ENCODE data around the gene CALML6. TPM values are rescaled to one million over a fixed set of nuclear protein-coding genes. Genes with fewer than 3 reads are reported as not detected.
"Not testable (repeated sequence)": the region's sequence is repeated elsewhere in the genome, so short reads cannot be mapped to it uniquely, and the experiment has no call there.

Gene CALML6
- total RNA-seq, 1 donor from 2014 or later = 1.3 TPM

DNA sequence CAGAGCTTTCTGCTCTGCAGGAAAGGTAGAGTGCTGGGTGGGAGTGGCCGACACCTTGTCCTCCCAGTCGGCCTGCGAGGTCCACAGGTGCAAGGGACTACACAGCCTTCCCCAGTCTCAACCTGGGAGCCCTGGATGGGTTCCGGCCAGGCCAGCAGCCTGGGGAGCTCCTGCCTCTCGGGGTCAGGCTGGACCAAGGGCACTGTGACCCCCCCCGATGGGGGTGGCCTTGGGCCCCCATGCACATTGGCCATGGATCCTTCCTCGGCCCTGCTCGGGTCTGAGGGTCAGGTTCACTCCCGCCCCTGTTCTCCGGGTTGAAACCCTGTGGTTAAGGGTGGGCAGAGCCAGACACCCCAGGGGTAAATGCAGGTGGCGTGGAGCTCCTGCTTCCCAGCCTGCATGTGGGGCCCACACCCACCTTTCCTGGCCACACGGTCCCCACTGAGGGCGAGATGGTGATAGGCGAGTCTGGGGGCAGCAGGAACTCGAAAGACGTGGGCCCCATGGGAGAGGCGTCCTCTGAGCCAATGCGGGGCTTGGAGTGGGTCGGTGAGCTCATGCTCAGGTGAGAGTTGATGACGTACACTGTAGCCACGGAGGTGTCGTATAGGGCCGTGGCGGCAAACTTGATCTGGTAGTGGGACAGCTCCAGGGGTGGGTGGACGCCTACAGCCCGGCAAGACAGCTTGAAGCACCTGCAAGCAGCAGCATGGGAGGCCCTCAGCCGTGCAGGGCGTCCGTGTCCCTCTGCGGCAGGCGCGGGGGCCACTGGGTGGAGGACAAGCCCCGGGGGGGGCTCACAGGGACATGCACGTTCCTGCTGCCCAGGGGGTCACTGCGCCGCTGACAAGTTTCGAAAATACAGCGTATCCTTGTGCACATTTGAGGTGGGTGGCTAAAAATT is 14.8 kb downstream of the CALML6 start:
- peaks cover 6% of the 10 kb centered on the region for H3K27me3 Mint-ChIP-seq
- H3K9me3 Mint-ChIP-seq = no peaks in the 10 kb centered on the region
- POLR2A ChIA-PET = no interaction called here
- intact Hi-C loops (cut with micrococcal nuclease) = no loop called here
- CTCF ChIA-PET = no interaction called here
- DNase-seq = no peak
- no peak overlapping the region for H3K27ac Mint-ChIP-seq
- no peaks in the 10 kb centered on the region for H3K4me1 Mint-ChIP-seq
- no peaks in the 10 kb centered on the region for H3K36me3 Mint-ChIP-seq (ENCODE audit: low read depth)
- TF ChIP-seq, protein P1, sequence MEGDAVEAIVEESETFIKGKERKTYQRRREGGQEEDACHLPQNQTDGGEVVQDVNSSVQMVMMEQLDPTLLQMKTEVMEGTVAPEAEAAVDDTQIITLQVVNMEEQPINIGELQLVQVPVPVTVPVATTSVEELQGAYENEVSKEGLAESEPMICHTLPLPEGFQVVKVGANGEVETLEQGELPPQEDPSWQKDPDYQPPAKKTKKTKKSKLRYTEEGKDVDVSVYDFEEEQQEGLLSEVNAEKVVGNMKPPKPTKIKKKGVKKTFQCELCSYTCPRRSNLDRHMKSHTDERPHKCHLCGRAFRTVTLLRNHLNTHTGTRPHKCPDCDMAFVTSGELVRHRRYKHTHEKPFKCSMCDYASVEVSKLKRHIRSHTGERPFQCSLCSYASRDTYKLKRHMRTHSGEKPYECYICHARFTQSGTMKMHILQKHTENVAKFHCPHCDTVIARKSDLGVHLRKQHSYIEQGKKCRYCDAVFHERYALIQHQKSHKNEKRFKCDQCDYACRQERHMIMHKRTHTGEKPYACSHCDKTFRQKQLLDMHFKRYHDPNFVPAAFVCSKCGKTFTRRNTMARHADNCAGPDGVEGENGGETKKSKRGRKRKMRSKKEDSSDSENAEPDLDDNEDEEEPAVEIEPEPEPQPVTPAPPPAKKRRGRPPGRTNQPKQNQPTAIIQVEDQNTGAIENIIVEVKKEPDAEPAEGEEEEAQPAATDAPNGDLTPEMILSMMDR (IDR thresholded peaks at IDR 0.05) = no peak
- no peak for ATAC-seq (ENCODE audit: low read depth)
- no peak overlapping the region for H3K4me3 Mint-ChIP-seq

GRCh38 chr1:1934848-1935247 is 19.8 kb downstream of the CALML6 start:
- H3K27ac Mint-ChIP-seq; POLR2A ChIA-PET; intact Hi-C loops (cut with micrococcal nuclease); H3K4me1 Mint-ChIP-seq; DNase-seq; CTCF ChIA-PET; H3K4me3 Mint-ChIP-seq; H3K9me3 Mint-ChIP-seq; ATAC-seq (ENCODE audit: low read depth); H3K27me3 Mint-ChIP-seq; H3K36me3 Mint-ChIP-seq (ENCODE audit: low read depth): not testable (repeated sequence)

DNA sequence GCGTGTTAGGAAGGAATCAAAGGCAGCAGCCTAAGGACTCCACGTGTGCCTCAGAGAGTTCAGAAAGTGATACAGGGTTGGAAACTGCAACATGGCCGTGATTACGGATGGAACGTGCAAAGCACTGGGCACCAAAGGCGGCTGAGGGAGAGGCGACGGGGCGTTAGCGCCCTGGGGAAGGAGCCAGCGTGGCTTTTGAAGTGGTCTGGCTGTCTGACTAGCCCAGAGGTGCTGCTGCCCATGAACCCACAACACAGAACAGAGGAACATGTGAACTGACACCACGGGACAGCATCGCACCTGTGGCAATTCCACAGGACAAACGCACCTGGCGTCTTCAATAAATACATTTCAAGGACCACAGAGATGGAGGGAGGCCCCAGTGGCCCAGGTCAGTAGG is 22.0 kb downstream of the CALML6 start:
- TF ChIP-seq, protein P1 (IDR thresholded peaks at IDR 0.05) = no peak
- Mint-ChIP-seq H3K9me3 (no peaks in the 10 kb centered on the region), H3K4me1 (no peaks in the 10 kb centered on the region), H3K27ac (no peak overlapping the region), H3K4me3 (no peak overlapping the region), H3K36me3 (ENCODE audit: low read depth) (no peaks in the 10 kb centered on the region), H3K27me3 (no peaks in the 10 kb centered on the region)
- intact Hi-C loops (cut with micrococcal nuclease) = no loop called here
- no peak for DNase-seq
- CTCF ChIA-PET = no interaction called here
- ATAC-seq (ENCODE audit: low read depth) = no peak
- POLR2A ChIA-PET = no interaction called here

- H3K27me3 Mint-ChIP-seq = no peaks in the 10 kb centered on the region
- H3K4me3 Mint-ChIP-seq = no peak overlapping the region
- TF ChIP-seq, protein P1 (IDR thresholded peaks at IDR 0.05) = no peak
- no peaks in the 10 kb centered on the region for H3K9me3 Mint-ChIP-seq
- DNase-seq = no peak
- ChIA-PET POLR2A (no interaction called here), CTCF (no interaction called here)
- H3K4me1 Mint-ChIP-seq = no peaks in the 10 kb centered on the region
- no peak for ATAC-seq (ENCODE audit: low read depth)
- intact Hi-C loops (cut with micrococcal nuclease) = no loop called here
- H3K36me3 Mint-ChIP-seq (ENCODE audit: low read depth) = no peaks in the 10 kb centered on the region
- no peak overlapping the region for H3K27ac Mint-ChIP-seq
These were observed 22.7 kb downstream of the CALML6 start for GRCh38 chr1:1937549-1938275.

DNA sequence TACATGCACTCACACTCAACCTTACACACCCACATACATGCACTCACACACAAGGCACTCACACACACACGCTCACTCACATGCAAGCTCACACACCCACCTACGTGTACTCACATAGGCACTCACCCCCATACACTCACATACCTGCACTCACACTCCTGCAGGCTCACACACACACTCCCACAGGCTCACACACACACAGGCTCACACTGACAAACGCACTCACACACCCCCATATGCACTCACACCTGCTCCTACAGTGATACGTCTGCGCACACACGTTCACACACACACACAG is 23.2 kb downstream of the CALML6 start:
- Mint-ChIP-seq H3K4me1 (no peaks in the 10 kb centered on the region), H3K4me3 (no peak overlapping the region), H3K36me3 (ENCODE audit: low read depth) (no peaks in the 10 kb centered on the region), H3K9me3 (no peaks in the 10 kb centered on the region), H3K27ac (no peak overlapping the region), H3K27me3 (no peaks in the 10 kb centered on the region)
- TF ChIP-seq, protein P1 (IDR thresholded peaks at IDR 0.05) = no peak
- intact Hi-C loops (cut with micrococcal nuclease) = no loop called here
- ChIA-PET CTCF (no interaction called here), POLR2A (no interaction called here)
- DNase-seq (no peak), ATAC-seq (ENCODE audit: low read depth) (no peak)
